Loucy (cell line): ENCODE data around the gene GABBR1.

Source experiments
- H2AFZ ChIP-seq: fragments of 200-600 bp; sonication (generic); 2 replicates; pipeline ENCODE4 v1.6.0; 2016; ENCODE audit warnings: antibody characterized with exemption, mild to moderate bottlenecking, low read length, moderate library complexity
- H3F3A ChIP-seq: fragments of 200-600 bp; 2 replicates; pipeline ENCODE4 v1.6.0; 2016; ENCODE audit warnings: antibody characterized with exemption, low read depth, mild to moderate bottlenecking
- H3K27me3 ChIP-seq: fragments of 200-600 bp; sonication (generic); 2 replicates; pipeline ENCODE4 v1.6.1; 2014; ENCODE audit warnings: low read length, mild to moderate bottlenecking; ENCODE audit not compliant: insufficient read depth, poor library complexity, severe bottlenecking
- H3K36me3 ChIP-seq: fragments of 200-600 bp; sonication (generic); 2 replicates; pipeline ENCODE4 v1.6.1; 2016; ENCODE audit warnings: low read length; ENCODE audit not compliant: insufficient read depth
- H3K4me1 ChIP-seq: fragments of 200-600 bp; sonication (generic); 2 replicates; pipeline ENCODE4 v1.5.1; 2014; ENCODE audit warnings: low read length, mild to moderate bottlenecking; ENCODE audit not compliant: insufficient read depth, poor library complexity, severe bottlenecking
- H3K4me2 ChIP-seq: fragments of 200-600 bp; sonication (generic); 2 replicates; pipeline ENCODE4 v1.6.0; 2014; ENCODE audit warnings: antibody characterized with exemption, low read length, low read depth, mild to moderate bottlenecking; ENCODE audit not compliant: poor library complexity, severe bottlenecking
- H3K4me3 ChIP-seq: fragments of 200-600 bp; sonication (generic); 2 replicates; pipeline ENCODE4 v1.5.1; 2014; ENCODE audit warnings: low read length, mild to moderate bottlenecking, mixed read lengths; ENCODE audit not compliant: poor library complexity, severe bottlenecking
- H3K79me2 ChIP-seq: fragments of 200-600 bp; sonication (generic); 2 replicates; pipeline ENCODE4 v1.6.1; 2014; ENCODE audit warnings: low read length; ENCODE audit not compliant: insufficient read depth
- H3K9ac ChIP-seq: fragments of 200-600 bp; sonication (generic); 2 replicates; pipeline ENCODE4 v1.6.0; 2014; ENCODE audit warnings: mild to moderate bottlenecking, low read depth, low read length, moderate library complexity; ENCODE audit not compliant: poor library complexity, severe bottlenecking
- H3K9me2 ChIP-seq: fragments of 200-600 bp; sonication (generic); replicated peaks from 2 replicates; pipeline ENCODE4 v1.6.1; 2016; ENCODE audit warnings: low read depth, low read length, mixed read lengths
- H3K9me3 ChIP-seq: fragments of 200-600 bp; sonication (generic); 2 replicates; pipeline ENCODE4 v1.6.1; 2014; ENCODE audit warnings: mild to moderate bottlenecking, antibody characterized with exemption, low read length, low read depth; ENCODE audit not compliant: insufficient read depth
- H4K20me1 ChIP-seq: fragments of 200-600 bp; sonication (generic); 2 replicates; pipeline ENCODE4 v1.6.0; 2014; ENCODE audit warnings: antibody characterized with exemption, low read length, mild to moderate bottlenecking; ENCODE audit not compliant: insufficient read depth, poor library complexity, severe bottlenecking
- CTCF ChIP-seq: fragments of 200-600 bp; sonication (generic); conservative IDR thresholded peaks from 2 replicates; pipeline ENCODE4 v1.5.1; 2014; ENCODE audit warnings: mild to moderate bottlenecking, antibody characterized with exemption, low read length
- EZH2phosphoT487 ChIP-seq: fragments of 200-600 bp; IDR thresholded peaks from 2 replicates; pipeline ENCODE4 v1.6.1; 2018; ENCODE audit warnings: antibody characterized with exemption, mild to moderate bottlenecking, moderate library complexity, borderline replicate concordance

Gene GABBR1

GRCh38 chr6:29561606-29562181 is 71.3 kb downstream of the GABBR1 start:
- Histone ChIP-seq H3K4me3 (no peak overlapping the region), H3K9ac (no peak overlapping the region), H3K9me2 (no peaks in the 10 kb centered on the region), H3K79me2 (no peaks in the 10 kb centered on the region), H3F3A (no peaks in the 10 kb centered on the region), H3K4me2 (no peak overlapping the region), H3K4me1 (no peaks in the 10 kb centered on the region), H3K27me3 (no peaks in the 10 kb centered on the region), H3K9me3 (no peaks in the 10 kb centered on the region), H3K36me3 (no peaks in the 10 kb centered on the region), H4K20me1 (no peaks in the 10 kb centered on the region), H2AFZ (no peak overlapping the region)
- TF ChIP-seq EZH2phosphoT487 = no peak
- TF ChIP-seq CTCF = no peak

GRCh38 chr6:29561091-29561490 is 71.9 kb downstream of the GABBR1 start:
- H3K4me3 ChIP-seq = no peak overlapping the region
- H3K9me3 ChIP-seq = no peaks in the 10 kb centered on the region
- H3K4me2 ChIP-seq = no peak overlapping the region
- H4K20me1 ChIP-seq = no peaks in the 10 kb centered on the region
- H3K79me2 ChIP-seq = no peaks in the 10 kb centered on the region
- H3K9ac ChIP-seq = no peak overlapping the region
- no peak overlapping the region for H2AFZ ChIP-seq
- TF ChIP-seq CTCF = no peak
- no peak for TF ChIP-seq EZH2phosphoT487
- H3K27me3 ChIP-seq = no peaks in the 10 kb centered on the region
- no peaks in the 10 kb centered on the region for H3K4me1 ChIP-seq
- no peaks in the 10 kb centered on the region for H3K9me2 ChIP-seq
- H3F3A ChIP-seq = no peaks in the 10 kb centered on the region
- no peaks in the 10 kb centered on the region for H3K36me3 ChIP-seq

GRCh38 chr6:29559524-29560287 is 73.3 kb downstream of the GABBR1 start, which contains the start of gene UBD:
TSS of gene UBD (minus strand) at chr6:29559732. CDS start at chr6:29559701, 31 bp downstream.
- H3K4me3 ChIP-seq = no peak within 1 kb of the TSS
- no peak within 1 kb of the TSS for H3K4me2 ChIP-seq
- H3K79me2 ChIP-seq = no peaks in the 10 kb centered on the region
- no peaks in the 10 kb centered on the region for H3K9me2 ChIP-seq
- no peaks in the 10 kb centered on the region for H3K4me1 ChIP-seq
- no peaks in the 10 kb centered on the region for H3K27me3 ChIP-seq
- no peaks in the 10 kb centered on the region for H3K36me3 ChIP-seq
- no peaks in the 10 kb centered on the region for H3K9me3 ChIP-seq
- no peaks in the 10 kb centered on the region for H3F3A ChIP-seq
- H3K9ac ChIP-seq = no peak within 1 kb of the TSS
- H2AFZ ChIP-seq = no peak within 1 kb of the TSS
- H4K20me1 ChIP-seq = no peaks in the 10 kb centered on the region
- TF ChIP-seq EZH2phosphoT487 (no peak), CTCF (no peak)
